Measurements from ENCODE around the gene KIF26A. TPM values are rescaled to one million over a fixed set of nuclear protein-coding genes. Genes with fewer than 3 reads are reported as not detected.

KIF26A gene
- total RNA-seq, 2 experiments from 2014 or later: 7.7 to 7.9 TPM

DNA sequence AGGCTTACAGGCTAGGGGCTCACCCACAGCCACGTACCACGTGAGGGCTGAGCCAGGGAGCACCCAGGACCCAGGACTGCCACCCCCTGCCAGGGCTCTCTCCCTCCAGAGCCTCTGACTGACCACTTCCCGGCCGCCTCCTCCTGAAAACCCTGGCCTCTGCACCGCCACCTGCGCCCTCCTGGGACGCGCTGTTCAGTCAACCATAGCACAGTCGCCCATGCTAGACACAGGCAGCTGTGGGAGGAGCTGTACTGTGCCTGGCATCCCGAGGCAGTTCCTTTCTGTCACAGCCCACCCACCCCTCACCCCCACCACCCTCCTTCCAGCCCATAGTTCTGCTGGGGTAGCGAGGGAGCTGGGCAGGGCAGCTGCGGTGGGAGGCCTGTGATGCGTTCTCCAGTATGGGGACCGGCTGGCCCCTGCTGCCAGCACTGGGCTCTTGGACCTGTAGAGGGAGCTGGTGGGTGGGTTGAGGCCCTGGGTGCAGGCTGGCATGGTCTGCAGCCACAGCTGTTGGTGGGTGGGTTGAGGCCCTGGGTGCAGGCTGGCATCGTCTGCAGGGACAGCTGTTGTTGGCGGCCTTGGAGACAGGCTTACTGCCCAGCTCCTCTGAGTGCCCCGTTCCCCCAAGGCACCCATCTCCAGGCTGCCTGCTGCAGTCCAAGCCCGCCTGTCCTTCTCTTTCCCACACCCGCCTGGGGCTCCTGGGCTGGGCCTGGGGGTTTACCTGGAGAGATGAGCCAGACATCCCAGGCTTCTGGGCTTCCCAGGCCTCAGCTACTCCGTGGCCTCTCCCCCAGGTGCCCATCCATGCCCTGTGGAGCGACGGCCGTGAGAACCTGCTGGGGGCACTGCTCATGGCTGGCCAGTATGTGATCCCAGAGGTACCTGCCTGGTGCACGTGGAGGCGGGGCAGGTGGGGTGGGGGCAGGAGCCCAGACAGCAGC lies 41.4 kb upstream of the KIF26A start:
- ChIA-PET CTCF (interaction anchor here (1.6 to 1.8 kb wide), 2 partner anchors 10 to 19 kb away, joined by 4 read pairs; no protein-coding TSS in a partner anchor), POLR2A (no interaction called here)
- Mint-ChIP-seq H3K27me3 (no peaks in the 10 kb centered on the region), H3K9me3 (no peaks in the 10 kb centered on the region), H3K27ac (no peak overlapping the region), H3K4me3 (no peak overlapping the region), H3K36me3 (ENCODE audit: low read depth) (no peaks in the 10 kb centered on the region), H3K4me1 (peaks cover 4% of the 10 kb centered on the region)
- no peak for DNase-seq

GRCh38 chr14:104098272-104099095 lies 39.9 kb upstream of the KIF26A start:
- no peak overlapping the region for H3K27ac Mint-ChIP-seq
- H3K9me3 Mint-ChIP-seq: no peaks in the 10 kb centered on the region
- H3K27me3 Mint-ChIP-seq: no peaks in the 10 kb centered on the region
- no peak for DNase-seq
- H3K4me3 Mint-ChIP-seq: no peak overlapping the region
- POLR2A ChIA-PET: no interaction called here
- H3K4me1 Mint-ChIP-seq: peaks cover 4% of the 10 kb centered on the region
- CTCF ChIA-PET: no interaction called here
- no peaks in the 10 kb centered on the region for H3K36me3 Mint-ChIP-seq (ENCODE audit: low read depth)

GRCh38 chr14:104099096-104100041 lies 39.0 kb upstream of the KIF26A start:
- peaks cover 3% of the 10 kb centered on the region for H3K4me1 Mint-ChIP-seq
- H3K27ac Mint-ChIP-seq: no peak overlapping the region
- no peaks in the 10 kb centered on the region for H3K36me3 Mint-ChIP-seq (ENCODE audit: low read depth)
- ChIA-PET POLR2A (no interaction called here), CTCF (no interaction called here)
- H3K9me3 Mint-ChIP-seq: no peaks in the 10 kb centered on the region
- no peak overlapping the region for H3K4me3 Mint-ChIP-seq
- DNase-seq: no peak
- H3K27me3 Mint-ChIP-seq: no peaks in the 10 kb centered on the region

DNA sequence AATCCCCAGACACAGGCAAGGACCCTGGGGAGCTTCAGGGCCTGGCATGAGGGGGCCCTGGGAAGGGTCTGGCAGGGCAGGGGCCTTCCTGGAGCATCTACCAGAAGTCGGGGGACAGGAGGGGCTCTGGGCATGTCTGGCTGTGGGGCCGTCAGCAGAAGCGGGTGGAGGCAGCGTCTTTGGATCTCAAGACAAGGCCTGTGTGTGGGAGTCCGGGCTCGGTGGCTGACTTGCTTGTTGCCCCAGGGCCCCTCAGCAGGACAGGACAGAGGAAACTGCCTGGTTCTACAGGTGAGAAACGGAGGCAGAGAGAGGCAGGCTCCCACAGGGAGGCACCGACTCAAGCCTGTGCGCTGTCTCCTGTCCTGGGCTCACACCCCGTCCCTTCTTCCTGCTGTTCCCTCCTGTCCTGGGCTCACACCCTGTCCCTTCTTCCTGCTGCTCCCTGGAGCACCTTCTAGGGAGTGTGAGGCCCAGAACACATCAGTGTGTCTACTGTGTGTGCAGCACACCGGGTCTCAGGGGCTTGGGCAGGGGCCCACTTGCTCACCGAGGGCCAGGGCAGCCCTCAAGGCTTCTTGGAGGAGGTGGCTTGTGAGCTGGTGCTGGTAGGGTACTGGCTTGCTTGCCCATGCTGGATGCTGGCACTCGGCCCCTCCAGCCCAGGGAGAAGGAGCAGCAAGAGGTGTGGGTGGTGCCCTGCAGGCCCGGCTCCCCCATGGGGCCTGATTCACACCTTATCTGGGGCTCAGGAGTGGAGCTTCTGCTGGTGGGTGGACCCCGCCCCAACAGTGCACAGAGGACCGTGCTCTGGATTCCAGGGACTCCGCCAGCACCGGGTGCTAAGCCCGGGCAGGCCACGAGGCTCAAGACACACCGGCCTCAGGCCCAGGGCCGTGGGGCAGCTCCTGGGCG lies 38.0 kb upstream of the KIF26A start:
- no peak for DNase-seq
- Mint-ChIP-seq H3K9me3 (no peaks in the 10 kb centered on the region), H3K27me3 (no peaks in the 10 kb centered on the region), H3K36me3 (ENCODE audit: low read depth) (no peaks in the 10 kb centered on the region), H3K4me3 (no peak overlapping the region), H3K4me1 (no peaks in the 10 kb centered on the region), H3K27ac (no peak overlapping the region)
- CTCF ChIA-PET: interaction anchor here (0.9 kb wide), 1 partner anchor 22 kb away, joined by 3 read pairs; no protein-coding TSS in a partner anchor
- POLR2A ChIA-PET: no interaction called here

- Mint-ChIP-seq H3K9me3 (no peaks in the 10 kb centered on the region), H3K27ac (no peak overlapping the region), H3K36me3 (ENCODE audit: low read depth) (no peaks in the 10 kb centered on the region), H3K4me1 (no peaks in the 10 kb centered on the region), H3K27me3 (no peaks in the 10 kb centered on the region), H3K4me3 (no peak overlapping the region)
- ChIA-PET POLR2A (no interaction called here), CTCF (interaction anchor here (0.9 kb wide), 1 partner anchor 23 kb away, joined by 3 read pairs; no protein-coding TSS in a partner anchor)
- DNase-seq: no peak
These were observed 37.2 kb upstream of the KIF26A start for GRCh38 chr14:104101086-104101621.

DNA sequence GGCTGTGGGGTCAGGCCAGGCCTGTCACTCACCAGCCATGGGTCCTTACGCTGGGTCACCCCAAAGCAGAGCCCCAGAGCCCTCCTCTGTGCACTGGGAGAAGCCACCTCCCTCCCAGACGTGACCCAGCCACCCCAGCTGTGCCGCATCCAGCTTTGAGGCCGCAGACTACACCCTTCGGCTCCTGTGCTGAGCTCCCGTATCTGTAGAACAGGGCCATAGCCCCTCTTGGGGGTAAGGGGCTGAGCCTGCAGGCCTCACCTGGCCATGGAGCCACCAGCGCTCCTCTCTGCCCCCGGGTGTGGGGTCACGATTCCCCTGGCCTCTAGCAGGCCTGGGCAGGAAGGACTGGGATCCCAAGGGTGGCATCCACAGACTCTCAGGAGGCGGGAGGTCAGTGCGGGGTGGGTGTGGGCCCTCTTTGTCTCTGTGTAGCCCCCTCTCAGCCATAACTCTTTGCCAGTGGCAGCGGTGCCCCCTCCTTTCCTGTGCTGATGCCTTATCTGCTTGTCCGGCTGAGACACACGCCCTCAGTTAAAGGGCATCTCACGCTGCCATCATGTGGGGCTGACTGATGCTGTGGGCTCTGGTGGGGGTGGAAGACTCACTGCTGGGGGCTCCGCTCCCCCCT lies 36.6 kb upstream of the KIF26A start:
- CTCF ChIA-PET: no interaction called here
- Mint-ChIP-seq H3K9me3 (no peaks in the 10 kb centered on the region), H3K27ac (no peak overlapping the region), H3K36me3 (ENCODE audit: low read depth) (no peaks in the 10 kb centered on the region), H3K4me3 (no peak overlapping the region), H3K4me1 (no peaks in the 10 kb centered on the region), H3K27me3 (no peaks in the 10 kb centered on the region)
- POLR2A ChIA-PET: no interaction called here
- DNase-seq: no peak

DNA sequence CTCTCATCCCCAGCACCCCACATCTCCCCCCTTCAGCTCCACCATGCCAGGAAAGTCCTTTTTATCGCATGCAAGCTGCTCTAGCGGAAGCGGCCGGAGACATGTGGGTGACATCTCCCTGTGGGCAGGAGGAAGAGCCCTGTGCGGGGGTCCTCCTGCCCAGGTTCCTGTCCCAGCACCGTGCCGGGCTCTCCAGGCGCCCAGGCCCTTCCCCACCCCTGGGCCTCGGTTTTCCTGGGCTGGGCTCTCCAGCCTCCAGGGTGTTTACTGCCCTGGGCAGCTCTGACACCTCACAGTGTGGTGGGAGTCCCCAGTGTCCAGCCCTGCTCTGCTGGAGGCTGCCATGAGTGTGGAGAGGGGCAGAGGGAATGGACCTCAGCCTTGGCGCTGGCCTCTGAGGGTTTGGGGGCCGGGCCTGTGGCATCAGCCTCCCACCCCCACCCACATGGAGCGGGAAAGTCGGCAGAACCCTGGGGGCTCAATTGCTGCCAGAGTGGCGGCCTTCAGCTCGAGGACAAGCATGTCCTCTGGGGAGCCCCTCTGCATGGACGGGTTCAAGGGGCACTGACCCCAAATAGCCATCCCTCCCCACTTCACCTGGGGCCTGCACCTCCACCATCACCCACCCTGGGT lies 36.0 kb upstream of the KIF26A start:
- Mint-ChIP-seq H3K4me1 (no peaks in the 10 kb centered on the region), H3K27ac (no peak overlapping the region), H3K36me3 (ENCODE audit: low read depth) (no peaks in the 10 kb centered on the region), H3K9me3 (no peaks in the 10 kb centered on the region), H3K4me3 (no peak overlapping the region), H3K27me3 (no peaks in the 10 kb centered on the region)
- POLR2A ChIA-PET: no interaction called here
- no peak for DNase-seq
- CTCF ChIA-PET: no interaction called here

- H3K27ac Mint-ChIP-seq: no peak overlapping the region
- H3K4me1 Mint-ChIP-seq: no peaks in the 10 kb centered on the region
- H3K27me3 Mint-ChIP-seq: no peaks in the 10 kb centered on the region
- no peaks in the 10 kb centered on the region for H3K36me3 Mint-ChIP-seq (ENCODE audit: low read depth)
- H3K4me3 Mint-ChIP-seq: no peak overlapping the region
- no peak for DNase-seq
- CTCF ChIA-PET: no interaction called here
- POLR2A ChIA-PET: no interaction called here
- H3K9me3 Mint-ChIP-seq: no peaks in the 10 kb centered on the region
These were observed 35.3 kb upstream of the KIF26A start for GRCh38 chr14:104103061-104103445.

- Mint-ChIP-seq H3K4me1 (no peaks in the 10 kb centered on the region), H3K27ac (no peak overlapping the region), H3K4me3 (no peak overlapping the region), H3K27me3 (no peaks in the 10 kb centered on the region), H3K36me3 (ENCODE audit: low read depth) (no peaks in the 10 kb centered on the region), H3K9me3 (no peaks in the 10 kb centered on the region)
- DNase-seq: no peak
- ChIA-PET POLR2A (no interaction called here), CTCF (no interaction called here)
These were observed 34.8 kb upstream of the KIF26A start for GRCh38 chr14:104103446-104104075.

- no peak overlapping the region for H3K4me3 Mint-ChIP-seq
- no peaks in the 10 kb centered on the region for H3K27me3 Mint-ChIP-seq
- ChIA-PET POLR2A (no interaction called here), CTCF (no interaction called here)
- no peak for DNase-seq
- H3K9me3 Mint-ChIP-seq: no peaks in the 10 kb centered on the region
- H3K4me1 Mint-ChIP-seq: no peaks in the 10 kb centered on the region
- H3K36me3 Mint-ChIP-seq (ENCODE audit: low read depth): no peaks in the 10 kb centered on the region
- H3K27ac Mint-ChIP-seq: no peak overlapping the region
These were observed 34.1 kb upstream of the KIF26A start for GRCh38 chr14:104104076-104104901.
